ENCODE data around the gene KAZN. TPM values are rescaled to one million over a fixed set of nuclear protein-coding genes. Genes with fewer than 3 reads are reported as not detected.

Gene KAZN
- total and polyA plus RNA-seq, 8 donors: 11.1 to 37.5 (median 30.2) TPM

GRCh38 chr1:15055736-15056415, 457.4 kb downstream of the KAZN start:
- H3K36me3 ChIP-seq: peaks cover 0 to 26% of the 10 kb centered on the region in 2 donors
- peak in 1 of 4 donors; percentile 76 for DNase-seq
- H3K27me3 ChIP-seq: no peaks in the 10 kb centered on the region
- H3K9me3 ChIP-seq: no peaks in the 10 kb centered on the region
- no peak for ATAC-seq
- H3K4me3 ChIP-seq: no peak overlapping the region
- H3K4me1 ChIP-seq: no peaks in the 10 kb centered on the region
- no peak overlapping the region for H3K27ac ChIP-seq
- intact Hi-C loops (cut with DNase I): no loop called here
- no peak for TF ChIP-seq CTCF (IDR thresholded peaks at IDR 0.05)

GRCh38 chr1:15056515-15057285, 458.2 kb downstream of the KAZN start:
- intact Hi-C loops (cut with DNase I): no loop called here
- peak in 1 of 4 donors; percentile 46 for DNase-seq
- H3K4me1 ChIP-seq: no peaks in the 10 kb centered on the region
- ATAC-seq: peak; percentile 39
- no peak for TF ChIP-seq CTCF (IDR thresholded peaks at IDR 0.05)
- no peak overlapping the region for H3K4me3 ChIP-seq
- no peak overlapping the region for H3K27ac ChIP-seq
- no peaks in the 10 kb centered on the region for H3K27me3 ChIP-seq
- no peaks in the 10 kb centered on the region for H3K9me3 ChIP-seq
- peaks cover 0 to 28% of the 10 kb centered on the region in 2 donors for H3K36me3 ChIP-seq

GRCh38 chr1:15057834-15058233, 459.3 kb downstream of the KAZN start:
- H3K27ac ChIP-seq: no peak overlapping the region
- H3K4me1 ChIP-seq: no peaks in the 10 kb centered on the region
- peaks cover 0 to 28% of the 10 kb centered on the region in 2 donors for H3K36me3 ChIP-seq
- no peak for ATAC-seq
- H3K4me3 ChIP-seq: no peak overlapping the region
- no peak for DNase-seq
- H3K27me3 ChIP-seq: no peaks in the 10 kb centered on the region
- no peak for TF ChIP-seq CTCF (IDR thresholded peaks at IDR 0.05)
- peaks cover 0 to 7% of the 10 kb centered on the region in 2 donors for H3K9me3 ChIP-seq
- intact Hi-C loops (cut with DNase I): no loop called here

- H3K36me3 ChIP-seq: peaks cover 0 to 28% of the 10 kb centered on the region in 2 donors
- TF ChIP-seq CTCF (IDR thresholded peaks at IDR 0.05): no peak
- intact Hi-C loops (cut with DNase I): no loop called here
These were observed 459.8 kb downstream of the KAZN start for GRCh38 chr1:15058261-15058660.

GRCh38 chr1:15060104-15060503, 461.6 kb downstream of the KAZN start:
- DNase-seq (no peak), ATAC-seq (no peak)
- peaks cover 0 to 7% of the 10 kb centered on the region in 2 donors for H3K9me3 ChIP-seq
- H3K4me1 ChIP-seq: no peaks in the 10 kb centered on the region
- intact Hi-C loops (cut with DNase I): no loop called here
- H3K27me3 ChIP-seq: no peaks in the 10 kb centered on the region
- TF ChIP-seq CTCF (IDR thresholded peaks at IDR 0.05): no peak
- H3K4me3 ChIP-seq: no peak overlapping the region
- H3K27ac ChIP-seq: no peak overlapping the region
- H3K36me3 ChIP-seq: peaks cover 0 to 32% of the 10 kb centered on the region in 2 donors

More at GRCh38 chr1:15058261-15058660, 459.8 kb downstream of the KAZN start:
- ATAC-seq (no peak), DNase-seq (no peak)
- Histone ChIP-seq H3K27ac (no peak overlapping the region), H3K4me1 (no peaks in the 10 kb centered on the region), H3K9me3 (peaks cover 0 to 7% of the 10 kb centered on the region in 2 donors), H3K27me3 (no peaks in the 10 kb centered on the region), H3K4me3 (no peak overlapping the region)

Measured in left lung (tissue), 10 donors.